Umbilical cord (tissue), 2 donors: ENCODE results near the gene LAMA3. TPM values are rescaled to one million over a fixed set of nuclear protein-coding genes. Genes with fewer than 3 reads are reported as not detected.

Source experiments
- DNase-seq: peaks from one replicate; pipeline ENCODE4 v3.0.0-alpha.2; 2015; ENCODE audit warnings: low spot score
- total RNA-seq: library from RNA; depleted of rRNA; stranded (reverse); fragments of >200 nt; gene quantifications from one replicate; pipeline ENCODE4 v1.2.3, GENCODE V29; 2014; ENCODE audit warnings: low replicate concordance; ENCODE audit not compliant: insufficient read depth

Gene LAMA3
- total RNA-seq, 1 donor from 2014 or later: 50.6 TPM

DNA sequence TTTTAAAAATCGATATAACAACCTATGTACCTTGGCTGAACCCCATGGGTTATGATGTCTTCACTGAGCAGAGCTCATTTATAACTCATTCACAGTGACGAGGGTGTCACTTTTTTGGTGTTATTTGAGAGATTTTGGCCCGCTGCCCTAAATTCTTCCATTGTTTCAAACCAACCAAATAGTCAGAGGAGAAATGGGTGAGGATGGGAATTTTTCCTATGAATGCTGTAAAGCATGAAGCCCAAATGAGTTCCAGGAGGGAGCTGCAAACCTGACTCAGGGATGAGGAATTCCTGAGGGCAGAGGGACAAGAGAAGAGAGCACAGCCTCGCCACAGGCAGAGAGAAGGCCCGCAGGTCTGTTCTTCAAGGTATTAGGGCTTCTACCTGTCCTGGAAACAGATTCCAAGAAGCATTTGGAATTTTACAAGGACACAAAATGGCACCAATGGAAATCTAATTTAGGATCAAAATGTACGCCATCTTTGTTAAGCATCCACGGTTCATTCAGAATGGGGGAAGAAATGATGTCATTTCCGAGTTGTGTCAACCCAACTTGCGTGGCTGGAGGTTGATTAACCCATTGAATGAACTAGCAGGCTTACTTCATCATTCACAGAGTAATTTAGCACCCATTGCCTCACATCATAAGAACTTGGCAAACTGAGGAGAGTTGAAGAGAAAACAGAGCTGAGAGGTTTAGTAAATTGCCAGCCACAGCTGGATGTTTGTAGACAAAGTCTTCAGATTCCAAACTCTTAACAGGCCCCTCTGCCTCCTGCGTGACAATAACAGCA is 133.5 kb downstream of the LAMA3 start:
- no peak for DNase-seq

DNA sequence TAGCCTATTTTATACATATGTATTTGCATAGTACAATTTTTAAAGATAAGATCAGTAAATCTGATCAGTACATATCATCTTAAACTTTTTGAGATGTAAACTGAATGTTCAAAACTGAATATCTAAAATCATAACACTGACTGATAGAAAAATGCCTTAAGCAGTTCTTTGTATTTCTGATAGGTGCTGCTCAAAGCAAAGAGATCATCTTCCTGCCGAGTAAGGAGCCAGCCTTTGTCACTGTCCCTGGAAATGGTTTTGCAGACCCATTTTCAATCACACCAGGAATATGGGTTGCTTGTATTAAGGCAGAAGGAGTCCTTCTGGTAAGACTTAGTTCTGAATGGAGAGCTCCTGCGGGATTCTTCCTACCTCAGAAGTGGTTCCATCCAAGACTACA is 135.0 kb downstream of the LAMA3 start:
- no peak for DNase-seq

DNA sequence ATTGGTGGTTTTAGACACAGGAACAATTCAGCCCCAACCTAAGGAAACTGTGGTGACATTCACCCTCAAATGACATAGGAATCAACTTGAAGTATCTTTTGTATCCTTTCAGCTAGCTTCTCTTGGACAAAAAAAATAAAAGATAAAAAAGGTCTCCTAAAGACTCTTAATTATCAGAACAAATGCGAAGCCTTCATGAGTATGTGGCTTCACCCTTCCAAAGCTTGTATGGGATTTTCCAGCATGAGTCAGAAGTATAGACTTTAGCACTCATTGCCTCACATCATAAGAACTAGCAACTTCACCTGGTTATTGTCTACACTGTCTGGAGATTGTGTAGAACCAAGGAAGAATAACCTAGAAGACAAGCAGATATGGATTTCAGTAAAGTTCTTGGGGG is 135.4 kb downstream of the LAMA3 start:
- no peak for DNase-seq

DNA sequence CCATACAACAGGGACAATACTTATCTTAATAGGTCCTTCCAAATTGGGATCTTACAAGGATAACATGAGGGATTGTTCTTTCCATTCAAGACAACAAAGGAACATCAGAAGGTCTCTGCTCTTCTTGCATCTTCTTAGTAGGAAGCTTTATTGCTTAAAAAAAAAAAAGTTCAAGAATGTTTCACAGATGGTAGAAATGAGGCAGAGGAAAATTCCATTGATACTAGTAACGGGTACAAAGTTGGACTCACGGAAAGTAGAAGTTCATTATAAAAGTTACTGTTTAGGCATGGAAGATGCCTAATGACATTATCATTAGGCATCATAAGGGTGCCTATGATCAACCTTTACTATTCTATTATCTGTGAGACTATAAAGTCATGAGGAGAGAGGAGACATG is 136.2 kb downstream of the LAMA3 start:
- DNase-seq: no peak

DNA sequence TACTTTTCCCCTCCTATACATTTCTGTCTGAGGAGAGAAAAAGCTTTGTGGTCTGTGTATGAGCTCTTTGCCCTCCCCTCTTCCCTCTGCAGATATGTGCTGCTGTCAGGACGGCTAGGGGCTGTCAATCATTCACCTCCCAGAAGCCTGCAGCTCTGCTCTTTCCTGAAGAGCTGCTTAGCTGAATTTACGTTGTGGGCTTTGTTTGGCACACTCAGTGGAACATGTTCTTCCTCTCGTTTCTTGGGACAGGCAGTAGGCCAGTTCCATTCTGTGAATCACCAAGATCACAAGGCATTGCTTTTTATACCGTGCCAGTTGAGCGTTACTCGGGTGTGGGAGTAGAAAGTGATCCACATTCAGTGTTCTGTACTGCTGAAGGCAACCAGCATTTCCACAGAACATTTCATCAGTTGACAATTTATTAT is 136.7 kb downstream of the LAMA3 start:
- peak; percentile 57 for DNase-seq

DNA sequence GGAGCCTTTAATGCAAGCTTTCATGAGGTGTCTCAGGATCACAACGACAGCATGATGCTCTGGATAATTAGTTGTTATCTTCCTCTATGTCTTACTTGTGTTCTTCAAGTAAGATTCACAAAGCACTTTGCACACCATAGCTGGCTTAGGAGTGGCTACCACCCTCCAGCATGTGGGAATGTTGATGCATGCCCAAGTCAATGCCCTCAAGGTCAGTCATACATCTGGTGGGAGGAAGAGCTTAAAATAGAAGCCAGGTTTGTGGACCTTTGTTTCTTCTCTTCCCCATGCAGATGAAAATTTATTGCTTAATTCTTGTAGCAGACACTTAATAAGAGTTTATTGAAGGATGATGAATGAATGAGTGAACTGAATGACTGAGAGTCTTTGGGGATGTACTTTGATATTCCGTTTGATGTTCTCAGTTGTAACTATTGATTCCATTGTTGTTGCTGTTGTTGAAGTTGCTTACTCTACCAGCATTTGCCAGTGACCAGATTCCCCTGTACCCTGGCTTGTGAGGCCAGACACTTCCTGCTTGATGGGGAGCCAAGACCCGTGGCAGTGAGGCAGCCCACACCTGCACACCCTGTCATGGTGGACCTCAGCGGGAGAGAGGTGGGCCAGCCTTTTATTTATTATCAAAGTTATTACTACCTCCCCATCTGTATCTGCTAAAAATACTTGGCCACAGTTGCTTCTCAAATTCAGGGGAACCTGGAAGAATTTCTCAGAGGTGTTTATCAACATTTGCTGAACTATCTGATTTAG is 137.8 kb downstream of the LAMA3 start:
- no peak for DNase-seq

DNA sequence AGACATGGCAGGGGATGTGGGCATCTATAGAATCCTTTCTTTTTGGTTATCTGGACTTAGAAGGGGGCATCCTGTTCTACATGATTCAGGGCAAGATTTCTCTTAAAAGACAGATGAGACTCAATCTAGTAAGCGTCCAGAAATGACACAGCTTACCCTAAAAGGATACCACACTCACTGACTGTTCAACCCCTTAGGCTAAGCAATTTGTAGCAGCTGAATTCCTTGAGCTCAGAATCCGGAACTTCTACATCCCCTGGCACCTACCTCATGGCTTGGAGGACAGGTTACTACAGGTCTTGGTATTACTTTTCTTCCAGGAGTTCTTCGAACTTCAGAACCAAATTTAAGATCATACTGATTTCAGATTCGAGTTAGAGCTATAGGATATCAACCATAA is 138.4 kb downstream of the LAMA3 start:
- DNase-seq: peak; percentile 50

DNA sequence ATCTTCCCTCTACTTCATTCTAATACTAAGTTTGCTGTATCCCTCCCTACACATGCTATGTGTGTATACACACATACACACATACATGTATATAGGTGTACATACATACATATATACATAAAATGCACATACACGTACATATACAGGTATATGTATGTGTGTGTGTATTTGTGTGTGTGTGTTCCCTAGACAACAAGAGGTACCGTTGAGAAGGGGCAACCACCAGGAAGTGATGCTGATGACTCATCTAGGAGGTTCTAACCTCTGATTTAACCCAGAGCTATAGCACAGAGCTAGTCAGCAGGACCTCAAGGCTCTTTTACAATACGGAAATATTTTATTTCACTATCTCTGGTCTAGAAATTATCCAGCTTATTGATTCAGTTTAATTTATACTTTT is 139.2 kb downstream of the LAMA3 start:
- peak; percentile 32 for DNase-seq

DNA sequence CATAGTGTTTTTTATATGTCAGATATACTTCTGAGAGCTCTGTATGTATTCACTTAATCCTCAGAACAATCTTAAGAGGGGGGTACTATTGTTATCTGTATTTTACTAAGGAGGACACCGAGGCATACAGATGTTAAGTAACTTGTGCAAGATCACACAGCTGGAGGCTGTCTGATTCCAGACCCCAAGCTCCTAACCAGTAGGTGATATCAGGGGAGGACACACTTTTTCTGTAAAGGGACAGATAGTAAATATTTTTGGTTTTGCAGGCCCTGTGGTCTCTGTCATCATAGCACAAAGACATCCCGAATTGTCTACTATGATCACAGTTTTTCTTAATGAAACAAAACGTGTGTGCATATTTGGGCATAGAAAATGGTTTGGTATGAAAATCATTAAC is 143.7 kb downstream of the LAMA3 start:
- no peak for DNase-seq

DNA sequence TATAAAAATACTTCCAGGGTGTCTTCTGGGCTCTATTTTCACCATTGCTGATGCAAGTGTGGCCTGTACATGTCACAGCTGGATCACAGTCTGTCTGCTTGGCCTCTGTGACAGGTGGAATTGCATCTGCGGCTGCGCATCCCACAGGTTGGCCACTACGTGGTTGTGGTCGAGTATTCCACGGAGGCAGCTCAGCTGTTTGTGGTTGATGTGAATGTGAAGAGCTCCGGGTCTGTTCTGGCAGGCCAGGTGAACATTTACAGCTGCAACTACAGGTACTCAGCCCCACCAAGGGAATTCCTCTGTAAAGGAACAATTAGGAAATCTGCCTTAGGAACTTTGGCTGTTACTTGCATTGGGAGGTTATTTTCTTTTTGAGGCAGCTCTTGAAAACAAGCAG is 144.5 kb downstream of the LAMA3 start:
- no peak for DNase-seq

DNA sequence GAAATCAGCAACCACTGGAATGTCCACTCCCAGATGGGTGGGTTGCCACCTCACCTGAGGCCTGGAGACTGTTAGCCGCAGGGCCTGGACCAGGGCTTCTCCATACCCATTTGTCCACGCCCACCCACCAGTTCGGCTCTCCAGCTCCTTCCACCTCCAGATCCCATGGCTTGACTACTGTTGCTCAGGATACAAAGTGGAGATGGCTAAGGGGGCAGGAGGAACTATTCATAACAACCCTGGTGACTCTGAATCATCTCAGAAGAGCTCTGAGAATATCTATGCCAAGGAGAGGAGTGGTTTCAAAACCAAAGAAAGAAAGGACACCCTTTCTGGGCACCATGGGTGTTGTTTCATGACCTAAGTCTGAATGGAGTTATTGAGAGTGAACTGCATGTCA is 145.8 kb downstream of the LAMA3 start:
- no peak for DNase-seq

DNA sequence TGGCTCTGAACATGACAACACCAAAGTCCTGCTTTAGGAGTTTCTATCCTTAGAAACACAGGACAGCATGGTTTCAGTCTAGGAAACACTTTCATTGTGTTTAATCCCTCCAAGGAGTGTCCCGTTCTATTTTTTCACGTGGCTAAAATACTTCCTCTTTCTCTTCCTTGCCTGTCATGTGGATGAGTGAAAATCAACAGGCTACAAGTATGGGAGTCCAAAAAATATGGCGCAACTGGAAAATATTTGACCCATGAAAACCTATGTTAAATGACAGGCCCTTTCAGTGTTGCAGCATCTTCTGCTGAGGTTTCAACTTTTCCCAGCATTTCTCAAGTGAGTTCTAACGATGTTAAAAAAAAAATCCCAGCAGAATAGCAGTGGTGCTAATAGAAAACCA is 146.3 kb downstream of the LAMA3 start:
- no peak for DNase-seq

DNA sequence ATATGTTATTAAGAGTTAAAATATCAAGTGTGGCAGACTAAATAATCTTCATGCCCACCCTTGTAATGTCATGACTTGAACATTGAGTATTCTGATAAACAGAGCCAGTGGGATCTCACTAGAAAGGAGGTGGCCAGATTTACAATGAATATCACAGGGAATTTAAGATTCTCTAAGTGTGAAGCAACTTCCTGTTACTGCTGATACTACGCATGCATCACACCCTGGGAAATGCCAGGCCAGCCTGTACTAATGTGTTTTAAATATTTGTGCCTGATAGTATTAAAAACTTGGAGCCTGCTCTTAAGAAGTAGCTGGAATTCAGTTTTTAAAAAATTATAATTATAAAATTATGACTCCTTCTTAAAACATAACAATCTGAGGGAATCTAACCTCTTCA is 148.3 kb downstream of the LAMA3 start:
- DNase-seq: peak; percentile 13

DNA sequence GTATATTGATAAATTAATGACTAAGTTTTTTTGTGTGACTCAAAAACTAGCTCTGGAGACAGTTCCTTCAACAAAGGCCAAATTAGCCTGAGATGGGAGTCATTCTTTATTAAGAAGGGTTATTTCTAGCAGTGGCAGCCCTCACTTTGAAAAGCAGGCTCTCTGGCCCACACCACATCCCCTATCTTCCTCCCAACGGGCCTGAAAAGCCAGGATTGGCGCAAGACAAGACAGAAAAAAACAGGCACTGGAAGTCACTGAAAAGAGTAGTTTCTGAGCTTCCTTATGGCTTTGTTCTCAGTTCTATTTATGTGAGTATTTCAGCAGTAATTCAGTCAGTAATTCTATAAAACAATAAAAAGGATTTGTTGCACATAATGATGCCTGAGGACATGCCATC is 149.0 kb downstream of the LAMA3 start:
- DNase-seq: no peak

DNA sequence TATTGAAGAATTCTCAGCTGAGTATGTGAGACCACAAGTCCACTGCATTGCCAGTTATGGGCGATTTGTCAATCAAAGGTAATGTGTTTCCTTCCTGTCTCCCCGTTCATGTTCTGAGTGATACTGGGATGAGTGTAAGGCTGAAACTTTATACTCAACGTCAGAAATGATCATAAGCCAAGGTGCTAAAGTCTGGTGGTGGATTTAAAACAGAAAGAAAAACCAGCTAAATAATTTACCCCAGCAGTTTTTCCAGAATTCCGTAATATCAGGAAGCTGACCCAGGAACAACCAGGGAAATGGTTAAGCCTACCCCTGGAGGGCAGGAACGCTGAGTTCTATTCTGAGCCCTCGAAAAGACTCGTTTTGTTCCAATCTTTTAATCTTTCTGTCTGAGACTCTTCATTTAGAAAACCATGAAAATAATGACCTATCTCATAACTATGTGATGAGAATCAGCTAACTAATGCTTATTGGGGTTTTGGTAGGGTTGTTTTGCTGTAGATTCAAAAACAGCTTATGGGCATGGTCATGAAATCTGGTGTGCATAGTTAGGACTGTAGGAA is 149.6 kb downstream of the LAMA3 start:
- DNase-seq: no peak

DNA sequence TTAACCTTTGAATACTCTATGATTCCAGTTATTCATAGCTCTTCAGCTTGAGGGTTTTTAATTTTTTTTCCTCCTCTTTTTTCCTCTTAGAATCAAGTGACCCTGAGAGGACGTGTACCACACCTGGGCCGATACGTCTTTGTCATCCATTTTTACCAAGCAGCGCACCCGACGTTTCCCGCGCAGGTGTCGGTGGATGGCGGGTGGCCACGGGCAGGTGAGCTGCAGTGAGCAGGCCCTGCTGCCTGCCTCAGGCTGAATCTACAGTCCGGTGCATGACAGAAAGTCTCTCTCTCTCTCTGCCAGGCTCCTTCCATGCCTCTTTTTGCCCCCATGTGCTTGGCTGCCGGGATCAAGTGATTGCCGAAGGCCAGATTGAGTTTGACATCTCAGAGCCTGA is 153.1 kb downstream of the LAMA3 start:
- no peak for DNase-seq

DNA sequence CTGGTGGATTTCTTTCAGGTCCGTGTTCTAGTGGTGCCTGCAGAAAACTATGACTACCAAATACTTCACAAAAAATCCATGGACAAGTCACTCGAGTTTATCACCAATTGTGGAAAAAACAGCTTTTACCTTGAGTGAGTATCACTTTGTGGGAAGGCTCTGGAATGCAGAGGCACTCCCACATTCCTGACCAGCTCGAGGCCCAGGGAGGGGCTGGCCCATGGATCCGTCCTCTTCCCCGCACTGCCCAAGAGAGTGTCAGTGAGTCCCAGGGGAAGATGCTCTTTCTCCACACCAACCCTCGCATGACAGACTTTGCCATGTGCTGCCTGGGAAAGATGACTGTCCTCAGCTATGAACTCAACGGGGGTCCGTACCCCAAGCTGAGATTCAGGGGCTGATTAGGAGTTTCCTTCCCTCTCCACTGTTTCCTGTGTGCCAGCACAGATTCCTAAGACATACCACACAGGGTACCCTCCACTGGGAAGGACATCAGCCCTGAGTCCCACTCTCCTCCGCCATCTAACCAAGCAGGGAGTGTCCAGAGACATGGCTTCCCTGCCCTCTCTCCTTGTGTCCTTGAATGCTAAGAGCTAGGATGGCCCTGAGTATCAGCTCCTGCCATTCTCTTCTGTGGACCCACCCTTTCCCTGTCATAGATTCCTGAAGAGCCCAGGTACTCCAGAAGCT is 155.9 kb downstream of the LAMA3 start:
- peak; percentile 10 for DNase-seq

DNA sequence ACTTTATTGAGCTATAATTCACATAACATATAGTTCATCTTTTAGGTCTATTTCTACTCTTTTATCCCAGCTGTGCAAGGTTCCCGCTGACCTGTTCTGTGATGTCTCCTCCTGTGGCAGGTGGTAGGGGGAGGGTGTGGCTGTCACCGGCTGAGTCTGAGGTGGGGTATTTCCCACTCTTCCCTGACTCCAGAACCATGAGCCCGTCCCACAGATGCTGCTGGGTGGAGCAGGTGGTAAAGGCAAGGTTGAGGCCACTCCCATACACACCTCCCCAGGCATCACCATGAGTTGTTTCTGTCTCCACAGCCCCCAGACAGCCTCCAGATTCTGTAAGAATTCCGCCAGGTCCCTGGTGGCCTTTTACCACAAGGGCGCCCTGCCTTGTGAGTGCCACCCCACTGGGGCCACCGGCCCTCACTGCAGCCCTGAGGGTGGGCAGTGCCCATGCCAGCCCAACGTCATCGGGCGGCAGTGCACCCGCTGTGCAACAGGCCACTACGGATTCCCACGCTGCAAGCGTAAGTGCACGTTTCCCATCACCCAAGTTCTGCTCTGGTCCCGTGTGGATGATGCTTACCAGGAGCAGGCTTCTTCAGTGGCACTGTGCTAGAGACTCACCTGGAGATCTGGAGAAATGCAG is 156.9 kb downstream of the LAMA3 start:
- DNase-seq: no peak

DNA sequence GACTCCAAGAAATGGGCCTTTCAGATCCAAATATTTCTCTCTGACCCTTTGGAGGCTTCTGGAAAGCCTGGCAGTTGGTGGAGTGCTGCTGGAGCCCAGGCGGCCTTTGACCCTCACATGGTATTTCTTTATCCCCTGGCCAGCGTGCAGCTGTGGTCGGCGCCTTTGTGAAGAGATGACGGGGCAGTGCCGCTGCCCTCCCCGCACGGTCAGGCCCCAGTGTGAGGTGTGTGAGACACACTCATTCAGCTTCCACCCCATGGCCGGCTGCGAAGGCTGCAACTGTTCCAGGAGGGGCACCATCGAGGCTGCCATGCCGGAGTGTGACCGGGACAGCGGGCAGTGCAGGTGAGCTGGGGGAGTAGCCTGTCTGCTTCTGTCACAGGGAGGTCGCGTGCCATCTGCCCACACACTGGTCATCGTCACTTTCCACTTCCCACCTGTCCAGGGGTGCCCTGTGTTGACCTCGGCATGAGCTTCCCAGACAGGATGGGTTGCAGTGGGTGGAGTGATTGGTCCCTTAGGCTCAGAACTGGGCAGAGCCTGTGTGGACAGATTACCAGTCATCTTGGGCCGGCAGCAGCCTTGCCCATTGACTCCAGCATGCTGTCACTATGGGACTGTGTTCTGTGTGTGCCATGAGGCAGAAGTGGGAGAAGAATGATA is 158.2 kb downstream of the LAMA3 start:
- no peak for DNase-seq

DNA sequence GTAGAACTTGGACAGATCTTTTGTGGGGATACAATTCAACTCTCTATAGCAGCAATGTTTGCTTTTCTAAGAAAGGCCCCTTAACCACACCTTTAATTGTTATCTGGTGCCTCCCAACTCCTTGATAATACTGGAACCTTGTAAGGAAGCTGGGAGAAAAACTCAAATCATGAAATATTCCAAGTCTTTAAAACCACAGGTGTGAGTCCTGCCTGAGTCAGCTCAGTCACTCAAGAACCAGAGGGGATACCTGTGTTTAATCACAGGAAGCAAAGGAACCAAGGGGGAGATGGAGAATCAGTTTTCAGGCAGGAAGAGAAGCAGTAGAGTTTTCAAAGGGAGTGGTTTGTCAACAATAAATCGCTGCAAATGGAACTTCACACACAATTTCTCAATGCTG is 159.9 kb downstream of the LAMA3 start:
- no peak for DNase-seq

DNA sequence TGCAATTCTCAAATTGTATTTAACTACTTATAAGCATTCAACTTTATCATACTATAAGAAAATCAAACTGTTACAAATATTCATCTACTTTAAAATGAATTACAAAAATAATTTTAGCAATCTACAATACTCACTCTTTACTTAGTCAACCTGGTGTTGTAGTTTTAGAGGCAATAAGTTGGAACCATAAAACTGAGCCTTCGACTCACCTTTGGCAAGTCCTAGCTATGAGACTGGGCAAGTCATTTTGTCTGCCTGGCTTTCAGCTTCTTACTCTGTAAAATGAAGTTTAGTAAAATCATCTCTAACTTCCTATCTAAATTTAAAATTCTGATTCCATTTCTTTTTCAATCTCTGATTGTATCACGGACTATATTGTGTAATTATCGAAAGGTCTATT is 161.0 kb downstream of the LAMA3 start:
- DNase-seq: no peak
